Activated B cell treated with CpG ODN at 0.5 μM for 24 hours (primary cell): Measurements from ENCODE around the gene USF1. TPM values are rescaled to one million over a fixed set of nuclear protein-coding genes. Genes with fewer than 3 reads are reported as not detected.
"Not testable (repeated sequence)": the region's sequence is repeated elsewhere in the genome, so short reads cannot be mapped to it uniquely, and the experiment has no call there.

Source experiments
- ATAC-seq: fragments of 200-7000 bp; cut with Tn5 transposase; one replicate; pipeline ENCODE4 v1.10.0; 2021; ENCODE audit warnings: low read depth, mild to moderate bottlenecking, moderate library complexity
- CTCF ChIA-PET: fragments of 350-600 bp; sonication (Branson Sonifier 250); formaldehyde crosslinking; loops from one replicate; lab custom pipeline; 2021; ENCODE audit warnings: antibody characterized with exemption; lab: Charles Lee
- POLR2A ChIA-PET: fragments of 350-600 bp; sonication (Branson Sonifier 250); formaldehyde crosslinking; loops from one replicate; lab custom pipeline; 2021; ENCODE audit warnings: antibody characterized with exemption; lab: Charles Lee
- DNase-seq: peaks from one replicate; pipeline ENCODE4 v3.0.0; 2022
- H3K27ac Mint-ChIP-seq: one replicate; pipeline ENCODE4 v1.8.0; 2020; ENCODE audit warnings: mixed read lengths
- H3K27me3 Mint-ChIP-seq: one replicate; pipeline ENCODE4 v1.8.0; 2021; ENCODE audit warnings: mixed read lengths
- H3K36me3 Mint-ChIP-seq: one replicate; pipeline ENCODE4 v1.8.0; 2021; ENCODE audit warnings: low read depth, mixed read lengths
- H3K4me1 Mint-ChIP-seq: one replicate; pipeline ENCODE4 v1.8.0; 2021; ENCODE audit warnings: mixed read lengths
- H3K4me3 Mint-ChIP-seq: one replicate; pipeline ENCODE4 v1.8.0; 2020; ENCODE audit warnings: mild to moderate bottlenecking, mixed read lengths
- H3K9me3 Mint-ChIP-seq: one replicate; pipeline ENCODE4 v1.8.0; 2020; ENCODE audit warnings: mixed read lengths
- intact Hi-C: fragments of 100-400 bp; cut with micrococcal nuclease; formaldehyde crosslinking; loops from one replicate; pipeline ENCODE4 v1.15.1; 2024
- total RNA-seq: library from RNA; stranded (reverse); gene quantifications from 2 replicates; pipeline ENCODE4 v1.2.3, GENCODE V29; 2022
- TF ChIP-seq, protein P1 (sequence below): fragments of 200-600 bp; IDR thresholded peaks from one replicate; pipeline ENCODE4 v1.8.0; 2022; ENCODE audit warnings: antibody characterized with exemption, mild to moderate bottlenecking

The USF1 gene
- total RNA-seq, 1 donor from 2014 or later, result 143 TPM

DNA sequence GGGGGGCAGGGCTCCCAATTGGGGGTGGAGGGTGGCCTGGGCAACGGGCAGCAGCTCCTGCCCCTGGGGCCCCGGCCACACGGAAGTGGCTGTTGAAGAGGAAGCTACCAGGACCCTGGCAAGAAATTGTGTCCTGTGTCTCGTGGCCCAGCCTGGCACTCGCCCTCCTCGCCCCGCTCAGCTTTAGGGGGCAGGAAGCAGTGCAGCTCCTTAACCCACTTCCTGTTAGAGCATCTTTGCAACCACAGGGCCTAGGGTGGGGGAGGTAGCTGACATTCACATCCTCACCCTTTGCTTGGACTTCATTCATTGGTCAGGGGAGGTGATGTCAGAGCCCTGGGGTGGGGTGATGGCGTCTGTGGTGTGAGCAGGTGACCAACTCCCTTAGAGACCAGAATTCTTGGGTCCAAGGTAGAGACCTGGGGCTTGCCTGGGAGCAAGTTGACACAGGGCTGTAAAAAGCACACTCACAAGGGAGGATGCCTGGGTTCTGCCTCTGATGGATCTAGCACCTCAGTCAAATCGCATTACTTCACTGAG, 24.0 kb upstream of the USF1 start, which contains the start of gene ARHGAP30:
TSS of gene ARHGAP30 (minus strand) at position 161 of the 540 bp plus-strand sequence. CDS start 267 bp downstream, outside the sequence.
- CTCF ChIA-PET, result interaction anchor here (1.0 to 6.2 kb wide), 10 partner anchors 23 to 96 kb away, joined by 3 to 95 read pairs (median 6); partner anchors contain the start of genes KLHDC9, PPOX, TSTD1 and USF1
- Mint-ChIP-seq H3K4me3 (peak within 1 kb of the TSS; percentile 96), H3K27ac (peak within 1 kb of the TSS; percentile 95), H3K4me1 (peaks cover 57% of the 10 kb centered on the region), H3K36me3 (peaks cover 36% of the 10 kb centered on the region), H3K27me3 (no peaks in the 10 kb centered on the region), H3K9me3 (no peaks in the 10 kb centered on the region)
- POLR2A ChIA-PET, result interaction anchor here (0.5 to 9.8 kb wide), 27 partner anchors 10 to 680 kb away, joined by 3 to 285 read pairs (median 6); partner anchors contain the start of genes DEDD, DUSP12, F11R and KLHDC9
- DNase-seq (peak; percentile 62), ATAC-seq (peak; percentile 80)
- intact Hi-C loops, result loop anchor here (1.0 to 5.0 kb wide), 8 partner anchors 28 to 298 kb away; partner anchors contain the start of genes CFAP126, DEDD, F11R and KLHDC9
- TF ChIP-seq, protein P1, sequence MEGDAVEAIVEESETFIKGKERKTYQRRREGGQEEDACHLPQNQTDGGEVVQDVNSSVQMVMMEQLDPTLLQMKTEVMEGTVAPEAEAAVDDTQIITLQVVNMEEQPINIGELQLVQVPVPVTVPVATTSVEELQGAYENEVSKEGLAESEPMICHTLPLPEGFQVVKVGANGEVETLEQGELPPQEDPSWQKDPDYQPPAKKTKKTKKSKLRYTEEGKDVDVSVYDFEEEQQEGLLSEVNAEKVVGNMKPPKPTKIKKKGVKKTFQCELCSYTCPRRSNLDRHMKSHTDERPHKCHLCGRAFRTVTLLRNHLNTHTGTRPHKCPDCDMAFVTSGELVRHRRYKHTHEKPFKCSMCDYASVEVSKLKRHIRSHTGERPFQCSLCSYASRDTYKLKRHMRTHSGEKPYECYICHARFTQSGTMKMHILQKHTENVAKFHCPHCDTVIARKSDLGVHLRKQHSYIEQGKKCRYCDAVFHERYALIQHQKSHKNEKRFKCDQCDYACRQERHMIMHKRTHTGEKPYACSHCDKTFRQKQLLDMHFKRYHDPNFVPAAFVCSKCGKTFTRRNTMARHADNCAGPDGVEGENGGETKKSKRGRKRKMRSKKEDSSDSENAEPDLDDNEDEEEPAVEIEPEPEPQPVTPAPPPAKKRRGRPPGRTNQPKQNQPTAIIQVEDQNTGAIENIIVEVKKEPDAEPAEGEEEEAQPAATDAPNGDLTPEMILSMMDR, result no peak

GRCh38 chr1:161069241-161069640, 23.5 kb upstream of the USF1 start:
- intact Hi-C loops, result loop anchor here (1.0 to 5.0 kb wide), 6 partner anchors 28 to 298 kb away; partner anchors contain the start of genes CFAP126, DEDD, F11R and UFC1
- peak overlapping the region; percentile 96 for H3K4me3 Mint-ChIP-seq
- POLR2A ChIA-PET, result interaction anchor here (0.7 to 9.8 kb wide), 28 partner anchors 9 to 365 kb away, joined by 3 to 285 read pairs (median 6); partner anchors contain the start of genes B4GALT3, DEDD, F11R and KLHDC9

GRCh38 chr1:161068306-161069234, 22.8 kb upstream of the USF1 start:
- Mint-ChIP-seq H3K27ac (peak overlapping the region; percentile 95), H3K9me3 (no peaks in the 10 kb centered on the region), H3K27me3 (no peaks in the 10 kb centered on the region), H3K4me3 (peak overlapping the region; percentile 96), H3K36me3 (peaks cover 46% of the 10 kb centered on the region), H3K4me1 (peaks cover 69% of the 10 kb centered on the region)
- DNase-seq, result peak; percentile 72
- intact Hi-C loops, result loop anchor here (1.0 to 5.0 kb wide), 8 partner anchors 8 to 299 kb away; partner anchors contain the start of genes CFAP126, DEDD, F11R and UFC1
- ATAC-seq, result peak; percentile 68
- ChIA-PET POLR2A (interaction anchor here (0.6 to 9.8 kb wide), 22 partner anchors 9 to 722 kb away, joined by 3 to 285 read pairs (median 6); partner anchors contain the start of genes B4GALT3, F11R, KLHDC9 and NDUFS2), CTCF (interaction anchor here (0.9 to 6.2 kb wide), 3 partner anchors 23 to 71 kb away, joined by 6 to 95 read pairs (median 37); partner anchors contain the start of genes KLHDC9 and USF1)
- TF ChIP-seq, protein P1, result no peak

More at GRCh38 chr1:161069241-161069640, 23.5 kb upstream of the USF1 start:
- no peak for ATAC-seq
- H3K27ac Mint-ChIP-seq, result peak overlapping the region; percentile 95
- H3K4me1 Mint-ChIP-seq, result peaks cover 62% of the 10 kb centered on the region
- no peaks in the 10 kb centered on the region for H3K27me3 Mint-ChIP-seq
- TF ChIP-seq, protein P1, result no peak
- DNase-seq, result no peak
- CTCF ChIA-PET, result interaction anchor here (1.0 to 6.2 kb wide), 9 partner anchors 24 to 97 kb away, joined by 3 to 95 read pairs (median 8); partner anchors contain the start of genes KLHDC9, PPOX, TSTD1 and USF1
- no peaks in the 10 kb centered on the region for H3K9me3 Mint-ChIP-seq
- peaks cover 40% of the 10 kb centered on the region for H3K36me3 Mint-ChIP-seq

DNA sequence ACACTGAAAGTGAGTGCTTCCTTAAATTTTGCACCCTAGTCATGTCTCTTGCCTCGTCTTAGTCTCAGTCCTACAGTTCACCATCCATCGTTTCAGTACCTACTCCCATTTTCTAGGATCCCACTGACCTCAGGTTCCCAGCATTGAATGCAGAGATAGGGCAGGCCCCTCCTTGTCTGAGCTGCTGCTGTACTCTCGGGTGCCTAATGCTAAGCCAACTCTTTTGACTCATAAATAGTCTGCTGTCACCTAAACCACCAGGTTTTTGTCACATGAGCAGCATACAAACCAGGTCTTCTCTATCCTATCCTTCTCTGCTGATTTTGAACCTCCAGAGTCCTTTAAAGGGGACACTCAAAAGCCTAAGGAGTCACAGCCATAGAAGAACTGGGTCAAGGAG, 20.9 kb upstream of the USF1 start:
- Mint-ChIP-seq H3K36me3 (peaks cover 61% of the 10 kb centered on the region), H3K27me3 (no peaks in the 10 kb centered on the region), H3K9me3 (no peaks in the 10 kb centered on the region), H3K4me1 (peaks cover 80% of the 10 kb centered on the region), H3K4me3 (peak overlapping the region; percentile 96), H3K27ac (peak overlapping the region; percentile 95)
- no peak for ATAC-seq
- CTCF ChIA-PET, result interaction anchor here (6.2 kb wide), 1 partner anchor 30 kb away, joined by 95 read pairs; the partner anchor contains the start of gene KLHDC9
- TF ChIP-seq, protein P1, result no peak
- no peak for DNase-seq
- POLR2A ChIA-PET, result interaction anchor here (0.7 to 9.8 kb wide), 4 partner anchors 15 to 81 kb away, joined by 3 to 285 read pairs (median 6); partner anchors contain the start of genes TSTD1 and USF1
- intact Hi-C loops, result loop anchor here (5.0 kb wide), 1 partner anchor 301 kb away; the partner anchor contains the start of gene CFAP126

DNA sequence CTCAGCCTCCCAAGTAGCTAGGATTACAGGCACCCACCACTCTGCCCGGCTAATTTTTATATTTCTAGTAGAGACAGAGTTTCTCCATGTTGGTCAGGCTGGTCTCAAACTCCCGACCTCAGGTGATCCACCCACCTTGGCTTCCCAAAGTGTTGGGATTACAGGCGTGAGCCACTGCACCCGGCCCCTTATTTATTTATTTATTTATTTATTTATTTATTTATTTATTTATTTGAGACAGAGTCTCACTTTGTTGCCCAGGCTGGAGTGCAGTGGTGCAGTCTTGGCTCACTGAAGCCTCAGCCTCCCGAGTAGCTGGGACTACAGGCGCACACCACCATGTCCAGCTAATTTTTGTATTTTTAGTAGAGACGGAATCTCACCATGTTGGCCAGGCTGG, 19.9 kb upstream of the USF1 start:
- intact Hi-C loops, result loop anchor here (5.0 kb wide), 1 partner anchor 302 kb away; the partner anchor contains the start of gene CFAP126
- not testable (repeated sequence) for H3K27ac Mint-ChIP-seq, H3K27me3 Mint-ChIP-seq, H3K4me3 Mint-ChIP-seq, ATAC-seq, DNase-seq, H3K9me3 Mint-ChIP-seq
- ChIA-PET CTCF (interaction anchor here (1.3 kb wide), 1 partner anchor 68 kb away, joined by 4 read pairs; no protein-coding TSS in a partner anchor), POLR2A (interaction anchor here (1.5 to 9.8 kb wide), 2 partner anchors 14 to 20 kb away, joined by 8 to 285 read pairs; partner anchors contain the start of gene USF1)
- Mint-ChIP-seq H3K4me1 (peaks cover 77% of the 10 kb centered on the region), H3K36me3 (peaks cover 68% of the 10 kb centered on the region)

- H3K4me1 Mint-ChIP-seq, result peaks cover 78% of the 10 kb centered on the region
- CTCF ChIA-PET, DNase-seq, H3K9me3 Mint-ChIP-seq, H3K27me3 Mint-ChIP-seq, intact Hi-C loops, ATAC-seq, H3K4me3 Mint-ChIP-seq: not testable (repeated sequence)
- H3K36me3 Mint-ChIP-seq, result peaks cover 74% of the 10 kb centered on the region
- POLR2A ChIA-PET, result interaction anchor here (0.8 to 9.8 kb wide), 2 partner anchors 18 to 48 kb away, joined by 14 to 285 read pairs; partner anchors contain the start of gene USF1
- H3K27ac Mint-ChIP-seq, result peak overlapping the region; percentile 31
Observed at GRCh38 chr1:161063936-161064335, 18.2 kb upstream of the USF1 start.
